Endothelial cell of umbilical vein (primary cell): ENCODE results near the gene TNFRSF12A. TPM values are rescaled to one million over a fixed set of nuclear protein-coding genes. Genes with fewer than 3 reads are reported as not detected.

Experiments used
- BruUV-seq: library from RNA; stranded (reverse); fragments of 400-500 nt; replicated peaks from 2 replicates; lab custom pipeline; 2021; lab: Mats Ljungman, UMichigan
- CTCF ChIA-PET: fragments of 300-600, 350-600 bp; sonication (Branson Sonifier 250); formaldehyde crosslinking; loops from one replicate; lab custom pipeline; 2021; ENCODE audit warnings: antibody characterized with exemption, inconsistent platforms; lab: Charles Lee
- POLR2A ChIA-PET: fragments of 300-600, 350-600 bp; sonication (Branson Sonifier 250); formaldehyde crosslinking; loops from one replicate; lab custom pipeline; 2021; ENCODE audit warnings: antibody characterized with exemption, inconsistent platforms; lab: Charles Lee
- DNase-seq: peaks from one replicate; pipeline ENCODE4 v3.0.0-alpha.2; 2011; ENCODE audit warnings: low read depth, low spot score
- FAIRE-seq: peaks from 2 replicates; lab custom pipeline; 2011; peaks lifted over from hg19 to GRCh38; lab: Jason Lieb, UNC
- H2AFZ ChIP-seq: 2 replicates; pipeline ENCODE4 v1.6.0; 2012; ENCODE audit warnings: low read depth, low read length, control low read depth, inconsistent platforms
- H3K27ac ChIP-seq: 2 replicates; pipeline ENCODE4 v1.5.1; 2011; ENCODE audit warnings: low read depth, mild to moderate bottlenecking, control low read depth, low read length, moderate library complexity; ENCODE audit not compliant: insufficient read depth
- H3K27me3 ChIP-seq, 2 experiments: 2 replicates each; pipeline versions ENCODE4 v1.6.0 to v1.6.1; 2011; ENCODE audit warnings: low read length in 2 of 2, mixed read lengths in 1 of 2; ENCODE audit not compliant: control insufficient read depth in 2 of 2, insufficient read depth in 2 of 2
- H3K36me3 ChIP-seq, 2 experiments: 2 replicates in 1 of 2; 3 replicates in 1 of 2; pipeline ENCODE4 v1.5.1; 2011; ENCODE audit warnings: low read length in 2 of 2, mild to moderate bottlenecking in 1 of 2, moderate library complexity in 1 of 2; ENCODE audit not compliant: control insufficient read depth in 2 of 2, insufficient read depth in 2 of 2; ENCODE audit errors: extremely low read depth in 1 of 2
- H3K4me1 ChIP-seq: 3 replicates; pipeline ENCODE4 v1.5.1; 2011; ENCODE audit warnings: mild to moderate bottlenecking, low read length; ENCODE audit not compliant: control insufficient read depth, insufficient read depth; ENCODE audit errors: extremely low read depth
- H3K4me2 ChIP-seq: 2 replicates; pipeline ENCODE4 v1.6.1; 2011; ENCODE audit warnings: low read length, control low read depth, mixed read lengths; ENCODE audit not compliant: insufficient read depth
- H3K4me3 ChIP-seq, 3 experiments: fragments of 200-600 bp in 1 of 3; sonication (generic), shearing (Covaris generic) in 1 of 3; replicated peaks in 1 of 3; 2 replicates each; pipeline ENCODE4 v1.5.1; 2011 to 2016; ENCODE audit warnings: control low read depth in 3 of 3, low read length in 3 of 3, mild to moderate bottlenecking in 2 of 3, inconsistent platforms in 1 of 3, low read depth in 1 of 3, moderate library complexity in 1 of 3; ENCODE audit not compliant: insufficient read depth in 1 of 3
- H3K79me2 ChIP-seq: 2 replicates; pipeline ENCODE4 v1.6.0; 2012; ENCODE audit warnings: low read length, inconsistent platforms; ENCODE audit not compliant: control insufficient read depth, insufficient read depth
- H3K9ac ChIP-seq: replicated peaks from 2 replicates; pipeline ENCODE3; 2011; ENCODE audit warnings: low read length, control low read depth; ENCODE audit not compliant: insufficient read depth; ENCODE audit errors: extremely low read depth
- H3K9me1 ChIP-seq: replicated peaks from 3 replicates; pipeline ENCODE4 v1.6.0; 2011; ENCODE audit warnings: mild to moderate bottlenecking, low read length; ENCODE audit not compliant: control insufficient read depth, insufficient read depth; ENCODE audit errors: extremely low read depth
- H3K9me3 ChIP-seq: replicated peaks from 2 replicates; pipeline ENCODE4 v1.5.1; 2012; ENCODE audit warnings: low read length, inconsistent platforms; ENCODE audit not compliant: control insufficient read depth, insufficient read depth
- H4K20me1 ChIP-seq: replicated peaks from 2 replicates; pipeline ENCODE3; 2011; ENCODE audit warnings: mild to moderate bottlenecking, low read length; ENCODE audit not compliant: control insufficient read depth, insufficient read depth; ENCODE audit errors: extremely low read depth
- CTCF ChIP-seq, 2 donors: IDR thresholded peaks; 1 replicate in 1 of 2; 2 replicates in 1 of 2; pipeline ENCODE4 v1.5.1; 2011; ENCODE audit warnings: low read length in 2 of 2, mild to moderate bottlenecking in 2 of 2, moderate library complexity in 2 of 2, control low read depth in 1 of 2, inconsistent platforms in 1 of 2, low read depth in 1 of 2; ENCODE audit not compliant: insufficient read depth in 1 of 2; ENCODE audit errors: extremely low read depth in 1 of 2
- EZH2 ChIP-seq: IDR thresholded peaks from 2 replicates; pipeline ENCODE4 v1.6.1; 2012; ENCODE audit warnings: borderline replicate concordance, low read depth, mild to moderate bottlenecking, moderate library complexity, low read length, inconsistent platforms; ENCODE audit not compliant: severe bottlenecking
- FOS ChIP-seq: IDR thresholded peaks from 2 replicates; pipeline ENCODE4 v1.6.1; 2011; ENCODE audit warnings: mild to moderate bottlenecking, low read length, moderate library complexity, borderline replicate concordance; ENCODE audit not compliant: insufficient read depth
- GATA2 ChIP-seq: IDR thresholded peaks from 2 replicates; pipeline ENCODE4 v1.7.0; 2011; ENCODE audit warnings: low read depth, mild to moderate bottlenecking, moderate library complexity, mixed read lengths, low read length; ENCODE audit not compliant: insufficient read length, insufficient read depth
- JUN ChIP-seq: IDR thresholded peaks from 2 replicates; pipeline ENCODE4 v1.6.1; 2011; ENCODE audit warnings: borderline replicate concordance, low read depth; ENCODE audit not compliant: insufficient read length, insufficient read depth
- MYC ChIP-seq: IDR thresholded peaks from one replicate; pipeline ENCODE4 v1.6.1; 2011; ENCODE audit warnings: mild to moderate bottlenecking, low read depth, low read length
- POLR2A ChIP-seq: IDR thresholded peaks from 2 replicates; pipeline ENCODE4 v1.6.1; 2012; ENCODE audit warnings: low read depth, mild to moderate bottlenecking, control low read depth, low read length
- POLR2AphosphoS5 ChIP-seq: IDR thresholded peaks from 2 replicates; pipeline ENCODE4 v1.6.1; 2012; ENCODE audit warnings: low read depth, mild to moderate bottlenecking, control low read depth, low read length, moderate library complexity; ENCODE audit not compliant: insufficient read depth
- dilution Hi-C: fragments of 300-500 bp; cut with MboI; formaldehyde crosslinking; loops from one replicate; pipeline ENCODE4 v1.15.0; 2019; ENCODE audit warnings: low sequenced_read_pairs; ENCODE audit not compliant: extremely low pct_ligation_motif_present
- intact Hi-C: fragments of 100-400 bp; cut with micrococcal nuclease; formaldehyde crosslinking; loops from one replicate; pipeline ENCODE4 v1.10.0; 2022
- polyA plus RNA-seq, 4 experiments: library from polyadenylated mRNA; depleted of rRNA in 3 of 4; stranded (reverse) in 3 of 4; unstranded in 1 of 4; fragments of >200 nt; gene quantifications; 2 replicates each; pipeline versions ENCODE4 v1.2.1 to v1.2.3, GENCODE V29; 2011 to 2012; ENCODE audit warnings: missing spikeins in 1 of 4
- total RNA-seq: library from RNA; stranded (reverse); gene quantifications from 2 replicates; pipeline ENCODE4 v1.2.3, GENCODE V29; 2021
- TF ChIP-seq, protein P1 (sequence below): IDR thresholded peaks from 2 replicates; pipeline ENCODE4 v1.6.1; 2011; ENCODE audit not compliant: insufficient read depth, insufficient read length

The TNFRSF12A gene
- total and polyA plus RNA-seq, 2 donors (not counting 3 experiments of a cell fraction or from before 2014, with no cell fraction given), result 162 to 187 TPM

DNA sequence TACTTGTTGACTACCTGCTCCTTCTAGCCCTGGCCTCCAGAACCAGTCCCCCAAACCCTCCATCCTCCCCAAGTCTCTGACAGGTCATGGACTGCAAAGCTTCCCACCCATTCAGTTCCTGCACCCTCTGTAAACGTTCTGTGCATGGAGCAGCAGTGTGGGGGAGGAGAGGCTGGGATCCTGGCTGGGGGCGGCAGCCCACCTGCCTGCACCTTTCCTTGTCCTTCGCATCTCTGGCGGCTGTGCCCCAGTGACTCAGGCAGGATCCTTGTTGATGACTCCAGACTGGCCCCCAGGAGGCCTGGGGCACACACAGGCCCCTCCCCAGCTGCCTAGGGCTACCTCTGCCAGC, 38.3 kb upstream of the TNFRSF12A start:
- CTCF ChIA-PET, result interaction anchor here (1.6 to 2.8 kb wide), 4 partner anchors 11 to 55 kb away, joined by 3 to 10 read pairs (median 6); no protein-coding TSS in a partner anchor
- DNase-seq, result no peak
- no peak for TF ChIP-seq JUN
- TF ChIP-seq GATA2, result no peak
- TF ChIP-seq POLR2A, result no peak
- TF ChIP-seq CTCF (IDR thresholded peaks at IDR 0.05; ENCODE audit: extremely low read depth in 1 of 2, insufficient read depth in 1 of 2, low read depth in 1 of 2, low read length in 2 of 2), result no peak
- no peak for TF ChIP-seq POLR2AphosphoS5
- no peak for TF ChIP-seq MYC
- no peak for TF ChIP-seq EZH2
- TF ChIP-seq, protein P1, sequence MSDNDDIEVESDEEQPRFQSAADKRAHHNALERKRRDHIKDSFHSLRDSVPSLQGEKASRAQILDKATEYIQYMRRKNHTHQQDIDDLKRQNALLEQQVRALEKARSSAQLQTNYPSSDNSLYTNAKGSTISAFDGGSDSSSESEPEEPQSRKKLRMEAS, result no peak
- TF ChIP-seq FOS, result no peak
- dilution Hi-C loops (no loop called here), intact Hi-C loops (no loop called here)
- Histone ChIP-seq H4K20me1 (no peaks in the 10 kb centered on the region), H3K79me2 (peaks cover 5% of the 10 kb centered on the region), H3K9me1 (no peaks in the 10 kb centered on the region), H3K27me3 (no peaks in the 10 kb centered on the region), H3K4me2 (no peak overlapping the region), H3K4me3 (no peak overlapping the region), H2AFZ (no peak overlapping the region), H3K36me3 (no peaks in the 10 kb centered on the region), H3K9ac (no peak overlapping the region), H3K27ac (no peak overlapping the region), H3K9me3 (no peaks in the 10 kb centered on the region), H3K4me1 (peaks cover 10% of the 10 kb centered on the region)
- BruUV-seq, result no TSS peak
- FAIRE-seq, result no peak
- POLR2A ChIA-PET, result no interaction called here
